ENCODE results near the gene NKX1-2. TPM values are rescaled to one million over a fixed set of nuclear protein-coding genes. Genes with fewer than 3 reads are reported as not detected.
A peak's percentile ranks its signal among the peaks of the same experiment; 100 is the strongest.

Gene NKX1-2
- polyA plus RNA-seq, 1 of the 3 experiments (the other 2 are of a cell fraction) = not detected

GRCh38 chr10:124462348-124462695 lies 12.5 kb upstream of the NKX1-2 start:
- CTCF ChIA-PET = interaction anchor here (1.4 kb wide), 2 partner anchors 45 to 73 kb away, joined by 4 to 5 read pairs; no protein-coding TSS in a partner anchor
- H4K20me1 ChIP-seq (ENCODE audit: insufficient read depth) = no peaks in the 10 kb centered on the region
- H3K9ac ChIP-seq = peak overlapping the region; percentile 76; the same call in 1 of the 2 replicates
- H3K4me1 ChIP-seq (ENCODE audit: control insufficient read depth in 1 of 2, insufficient read depth in 2 of 2, low read depth in 1 of 2, low read length in 1 of 2) = no peaks in the 10 kb centered on the region; a peak in 1 of 4 replicates
- no peaks in the 10 kb centered on the region for H3K36me3 ChIP-seq (replicated peaks in 1 of 2; ENCODE audit: control insufficient read depth in 1 of 2, insufficient read depth in 2 of 2, low read length in 1 of 2)
- H3K9me2 ChIP-seq = no peaks in the 10 kb centered on the region
- DNase-seq = no peak
- H3K9me3 ChIP-seq = no peaks in the 10 kb centered on the region
- peak overlapping the region in 1 of 2 experiments; percentile 3; a peak in 1 of 4 replicates for H3K27ac ChIP-seq (ENCODE audit: low read depth in 2 of 2, low read length in 1 of 2)
- peaks cover 4% of the 10 kb centered on the region; the same call in 1 of the 2 replicates for H3K79me2 ChIP-seq (ENCODE audit: insufficient read depth)
- peak overlapping the region; percentile 63 to 81 for H3K4me3 ChIP-seq (ENCODE audit: low read depth in 2 of 2, low read length in 1 of 2)
- peak overlapping the region; percentile 71 for H3K4me2 ChIP-seq
- TF ChIP-seq GATA2 (CRISPR knock-in tag; IDR thresholded peaks at IDR 0.05) = no peak
- no peak for TF ChIP-seq TAF1 (IDR thresholded peaks at IDR 0.05; ENCODE audit: borderline replicate concordance, low read depth, low read length)
- no peak for TF ChIP-seq FOXM1 (IDR thresholded peaks at IDR 0.05; ENCODE audit: low read depth)
- no peak for TF ChIP-seq EZH2phosphoT487 (IDR thresholded peaks at IDR 0.05; ENCODE audit: borderline replicate concordance, low read depth)
- TF ChIP-seq YY1 (IDR thresholded peaks at IDR 0.05; ENCODE audit: low read depth) = no peak
- no peak for TF ChIP-seq RCOR1 (IDR thresholded peaks at IDR 0.05; ENCODE audit: low read length)
- no peak for TF ChIP-seq SIN3A (IDR thresholded peaks at IDR 0.05; ENCODE audit: borderline replicate concordance, low read depth, low read length)
- TF ChIP-seq RFX5 (IDR thresholded peaks at IDR 0.05; ENCODE audit: low read length) = no peak
- no peak for TF ChIP-seq ZBTB33 (IDR thresholded peaks at IDR 0.05; ENCODE audit: borderline replicate concordance, low read depth)
- TF ChIP-seq POLR2AphosphoS5 (IDR thresholded peaks at IDR 0.05; ENCODE audit: low read depth, low read length) = no peak
- no peak for TF ChIP-seq SMC3 (IDR thresholded peaks at IDR 0.05; ENCODE audit: low read depth, low read length)
- no peak for TF ChIP-seq MAX (IDR thresholded peaks at IDR 0.05; ENCODE audit: low read depth)
- no peaks in the 10 kb centered on the region for H3K27me3 ChIP-seq (ENCODE audit: insufficient read depth)
- no peaks in the 10 kb centered on the region for H3F3A ChIP-seq (replicated peaks; ENCODE audit: insufficient read depth)
- POLR2A ChIA-PET = no interaction called here
- peak overlapping the region; percentile 92 for H2AFZ ChIP-seq (ENCODE audit: low read depth)
- WGBS (ENCODE audit: low lambda C conversion rate) = 87% methylated on average over 6 of the region's 8 CpGs

GRCh38 chr10:124461642-124462347 lies 12.0 kb upstream of the NKX1-2 start, which contains the start of gene LHPP:
TSS of gene LHPP (plus strand) at chr10:124461823. CDS start at chr10:124461863, 40 bp downstream.
- Histone ChIP-seq H3K27ac (ENCODE audit: low read depth in 2 of 2, low read length in 1 of 2) (peak within 1 kb of the TSS in 1 of 2 experiments; percentile 78; a peak in 1 of 4 replicates), H3F3A (replicated peaks; ENCODE audit: insufficient read depth) (no peaks in the 10 kb centered on the region), H3K4me1 (ENCODE audit: control insufficient read depth in 1 of 2, insufficient read depth in 2 of 2, low read depth in 1 of 2, low read length in 1 of 2) (no peaks in the 10 kb centered on the region; a peak in 1 of 4 replicates), H3K4me3 (ENCODE audit: low read depth in 2 of 2, low read length in 1 of 2) (peak within 1 kb of the TSS; percentile 63 to 81), H2AFZ (ENCODE audit: low read depth) (peak within 1 kb of the TSS; percentile 92), H3K9me3 (no peaks in the 10 kb centered on the region), H4K20me1 (ENCODE audit: insufficient read depth) (no peaks in the 10 kb centered on the region), H3K27me3 (ENCODE audit: insufficient read depth) (no peaks in the 10 kb centered on the region), H3K36me3 (replicated peaks in 1 of 2; ENCODE audit: control insufficient read depth in 1 of 2, insufficient read depth in 2 of 2, low read length in 1 of 2) (no peaks in the 10 kb centered on the region), H3K9me2 (no peaks in the 10 kb centered on the region), H3K9ac (peak within 1 kb of the TSS; percentile 76), H3K79me2 (ENCODE audit: insufficient read depth) (peaks cover 4% of the 10 kb centered on the region; the same call in 1 of the 2 replicates), H3K4me2 (peak within 1 kb of the TSS; percentile 71)
- peak; percentile 98 for DNase-seq
- POLR2A ChIA-PET = no interaction called here
- CTCF ChIA-PET = interaction anchor here (1.0 to 1.4 kb wide), 4 partner anchors 10 to 73 kb away, joined by 4 to 5 read pairs (median 4); no protein-coding TSS in a partner anchor
- TF ChIP-seq SIN3A (IDR thresholded peaks at IDR 0.05; ENCODE audit: borderline replicate concordance, low read depth, low read length) = no peak
- TF ChIP-seq TAF1 (IDR thresholded peaks at IDR 0.05; ENCODE audit: borderline replicate concordance, low read depth, low read length) = 0 out of 2 replicates have a peak, but pooled peaks have one; percentile 29
- 0 out of 2 replicates have a peak, but pooled peaks have one; percentile 25 for TF ChIP-seq CTCF (IDR thresholded peaks at IDR 0.05)
- peak; percentile 39; the same call in 1 of the 2 replicates for TF ChIP-seq GABPA (IDR thresholded peaks at IDR 0.05; ENCODE audit: low read depth)
- peak; percentile 83 for TF ChIP-seq MXI1 (IDR thresholded peaks at IDR 0.05; ENCODE audit: low read depth, low read length)
- peak; percentile 77; the same call in 1 of the 2 replicates for TF ChIP-seq YY1 (IDR thresholded peaks at IDR 0.05; ENCODE audit: low read depth)
- TF ChIP-seq CHD2 (IDR thresholded peaks at IDR 0.05; ENCODE audit: low read length, partially characterized antibody) = peak; percentile 50
- no peak for TF ChIP-seq RCOR1 (IDR thresholded peaks at IDR 0.05; ENCODE audit: low read length)
- TF ChIP-seq NRF1 (IDR thresholded peaks at IDR 0.05; ENCODE audit: low read depth, low read length) = peak; percentile 69
- peak; percentile 98 for TF ChIP-seq ELF1 (IDR thresholded peaks at IDR 0.05)
- no peak for TF ChIP-seq TCF12 (IDR thresholded peaks at IDR 0.05)
- peak; percentile 68 for TF ChIP-seq POLR2AphosphoS5 (IDR thresholded peaks at IDR 0.05; ENCODE audit: low read depth, low read length)
- WGBS (ENCODE audit: low lambda C conversion rate) = 0% methylated on average over 22 of the region's 81 CpGs

All from SK-N-SH (cell line).